A673 (cell line): ENCODE results near the gene FBXL7.

Experiments used
- CTCF ChIP-seq: fragments of 300-800, 200-600 bp; sonication (generic); conservative IDR thresholded peaks from 2 replicates; pipeline ENCODE4 v1.5.1; 2017; ENCODE audit warnings: low read depth, mild to moderate bottlenecking, antibody characterized with exemption, low read length, moderate library complexity, mixed read lengths
- EZH2 ChIP-seq: fragments of 200-600 bp; sonication (generic); IDR thresholded peaks from 2 replicates; pipeline ENCODE4 v1.6.1; 2017; ENCODE audit warnings: borderline replicate concordance, low read depth, mild to moderate bottlenecking, mixed read lengths, antibody characterized with exemption, low read length; ENCODE audit not compliant: poor library complexity, severe bottlenecking

- TF ChIP-seq CTCF (no peak), EZH2 (no peak)
These were observed 115.9 kb downstream of the FBXL7 start for GRCh38 chr5:15615859-15616258.
